ENCODE measurements around the gene HYAL2. TPM values are rescaled to one million over a fixed set of nuclear protein-coding genes. Genes with fewer than 3 reads are reported as not detected.

The HYAL2 gene
- total RNA-seq, 1 donor: 69.1 TPM

GRCh38 chr3:50341996-50342650 lies 19.6 kb upstream of the HYAL2 start:
- H3K4me3 ChIP-seq (ENCODE audit: low read depth, low read length): no peak overlapping the region
- DNase-seq (ENCODE audit: low read depth): no peak
- TF ChIP-seq CTCF (IDR thresholded peaks at IDR 0.05; ENCODE audit: insufficient read depth, low read depth, low read length): no peak

- no peak for DNase-seq (ENCODE audit: low read depth)
- H3K4me3 ChIP-seq (ENCODE audit: low read depth, low read length): peak overlapping the region; percentile 58
- TF ChIP-seq CTCF (IDR thresholded peaks at IDR 0.05; ENCODE audit: insufficient read depth, low read depth, low read length): no peak
These were observed 19.0 kb upstream of the HYAL2 start for GRCh38 chr3:50341537-50341936.

GRCh38 chr3:50340448-50341329 lies 18.1 kb upstream of the HYAL2 start, which contains the start of gene RASSF1:
RASSF1 (minus strand) TSS chr3:50340836; CDS start chr3:50340805, 31 bp downstream.
- peak within 1 kb of the TSS; percentile 58 for H3K4me3 ChIP-seq (ENCODE audit: low read depth, low read length)
- no peak for TF ChIP-seq CTCF (IDR thresholded peaks at IDR 0.05; ENCODE audit: insufficient read depth, low read depth, low read length)
- peak; percentile 64 for DNase-seq (ENCODE audit: low read depth)

GRCh38 chr3:50340147-50340447 lies 17.6 kb upstream of the HYAL2 start:
- no peak for TF ChIP-seq CTCF (IDR thresholded peaks at IDR 0.05; ENCODE audit: insufficient read depth, low read depth, low read length)
- no peak for DNase-seq (ENCODE audit: low read depth)
- H3K4me3 ChIP-seq (ENCODE audit: low read depth, low read length): peak overlapping the region; percentile 58

- no peak for TF ChIP-seq CTCF (IDR thresholded peaks at IDR 0.05; ENCODE audit: insufficient read depth, low read depth, low read length)
- peak overlapping the region; percentile 58 for H3K4me3 ChIP-seq (ENCODE audit: low read depth, low read length)
- peak; percentile 67 for DNase-seq (ENCODE audit: low read depth)
These were observed 17.1 kb upstream of the HYAL2 start for GRCh38 chr3:50339485-50340146.

- no peak overlapping the region for H3K4me3 ChIP-seq (ENCODE audit: low read depth, low read length)
- no peak for TF ChIP-seq CTCF (IDR thresholded peaks at IDR 0.05; ENCODE audit: insufficient read depth, low read depth, low read length)
- no peak for DNase-seq (ENCODE audit: low read depth)
These were observed 16.4 kb upstream of the HYAL2 start for GRCh38 chr3:50338965-50339364.

All from fibroblast of villous mesenchyme (primary cell).